Cardiac muscle cell (in vitro differentiated cells and primary cell): ENCODE measurements around the gene FAM3D. TPM values are rescaled to one million over a fixed set of nuclear protein-coding genes. Genes with fewer than 3 reads are reported as not detected.

Experiments used
- DNase-seq, 2 donors: peaks; one replicate each; pipeline versions ENCODE4 v3.0.0 to v3.0.0-alpha.2; 2010 to 2017; ENCODE audit warnings: low read depth in 1 of 2, low spot score in 1 of 2
- H3K27ac ChIP-seq: fragments of 200-600 bp; sonication (generic); 2 replicates; pipeline ENCODE4 v1.5.1; 2016
- H3K27me3 ChIP-seq: fragments of 200-600 bp; sonication (generic); 2 replicates; pipeline ENCODE4 v1.6.0; 2016; ENCODE audit warnings: control low read depth
- H3K36me3 ChIP-seq: fragments of 200-600 bp; sonication (generic); 2 replicates; pipeline ENCODE4 v1.5.1; 2016; ENCODE audit warnings: control low read depth
- H3K4me1 ChIP-seq: fragments of 200-600 bp; sonication (generic); 2 replicates; pipeline ENCODE4 v1.8.1; 2017; ENCODE audit warnings: low read depth, mild to moderate bottlenecking, mixed run types
- H3K4me3 ChIP-seq: fragments of 200-600 bp; sonication (generic); 2 replicates; pipeline ENCODE4 v1.5.1; 2016; ENCODE audit warnings: mild to moderate bottlenecking
- H3K9me3 ChIP-seq: fragments of 200-600 bp; sonication (generic); 2 replicates; pipeline ENCODE4 v1.5.1; 2017; ENCODE audit warnings: low read depth, mild to moderate bottlenecking, control low read depth
- polyA plus RNA-seq: library from polyadenylated mRNA; unstranded; fragments of >200 nt; fragmentation: Nextera tagmentation; extraction: Ambion mirVana; gene quantifications from 2 replicates; pipeline ENCODE4 v1.2.1, GENCODE V29; 2016
- total RNA-seq: library from RNA; depleted of rRNA; stranded (reverse); fragments of >200 nt; gene quantifications from 2 replicates; pipeline ENCODE4 v1.2.3, GENCODE V29; 2016
- TF ChIP-seq, protein P1 (sequence below): IDR thresholded peaks from 2 replicates; pipeline ENCODE4 v1.5.1; 2012; ENCODE audit warnings: low read depth, mild to moderate bottlenecking, low read length

Gene FAM3D
- total and polyA plus RNA-seq, 2 experiments from 2014 or later = 1.5 TPM; not detected in 1

DNA sequence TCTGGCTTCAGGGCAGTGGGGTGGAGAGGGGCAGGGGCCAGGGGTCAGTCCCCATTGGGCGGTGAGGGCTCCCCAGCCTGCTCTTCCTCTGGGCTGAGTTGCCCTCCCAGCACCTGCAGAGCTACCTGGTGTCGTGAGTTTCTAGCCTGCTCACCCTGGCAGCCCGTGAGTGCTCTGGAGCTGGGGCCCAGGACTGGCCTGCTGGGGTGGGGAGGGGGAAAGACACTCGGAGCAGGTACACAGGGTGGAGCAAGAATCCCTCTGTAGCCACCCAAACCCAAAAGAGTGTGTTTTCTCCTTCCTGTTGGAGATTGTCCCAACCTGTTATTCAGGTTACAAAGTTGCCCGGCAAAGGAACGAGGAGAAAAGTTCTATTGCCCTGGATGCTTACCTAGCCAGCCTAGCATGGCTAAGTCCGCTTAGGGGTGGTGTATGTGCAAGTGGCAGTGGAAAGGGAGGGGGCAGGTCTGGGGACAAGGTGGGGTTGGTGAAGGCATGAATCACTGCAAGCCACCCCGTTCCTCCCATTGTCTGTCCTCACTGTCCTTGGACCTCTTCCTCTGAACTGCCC, 8.9 kb downstream of the FAM3D start:
- H3K36me3 ChIP-seq = no peaks in the 10 kb centered on the region
- H3K27ac ChIP-seq = no peak overlapping the region
- no peak for DNase-seq
- TF ChIP-seq, protein P1, sequence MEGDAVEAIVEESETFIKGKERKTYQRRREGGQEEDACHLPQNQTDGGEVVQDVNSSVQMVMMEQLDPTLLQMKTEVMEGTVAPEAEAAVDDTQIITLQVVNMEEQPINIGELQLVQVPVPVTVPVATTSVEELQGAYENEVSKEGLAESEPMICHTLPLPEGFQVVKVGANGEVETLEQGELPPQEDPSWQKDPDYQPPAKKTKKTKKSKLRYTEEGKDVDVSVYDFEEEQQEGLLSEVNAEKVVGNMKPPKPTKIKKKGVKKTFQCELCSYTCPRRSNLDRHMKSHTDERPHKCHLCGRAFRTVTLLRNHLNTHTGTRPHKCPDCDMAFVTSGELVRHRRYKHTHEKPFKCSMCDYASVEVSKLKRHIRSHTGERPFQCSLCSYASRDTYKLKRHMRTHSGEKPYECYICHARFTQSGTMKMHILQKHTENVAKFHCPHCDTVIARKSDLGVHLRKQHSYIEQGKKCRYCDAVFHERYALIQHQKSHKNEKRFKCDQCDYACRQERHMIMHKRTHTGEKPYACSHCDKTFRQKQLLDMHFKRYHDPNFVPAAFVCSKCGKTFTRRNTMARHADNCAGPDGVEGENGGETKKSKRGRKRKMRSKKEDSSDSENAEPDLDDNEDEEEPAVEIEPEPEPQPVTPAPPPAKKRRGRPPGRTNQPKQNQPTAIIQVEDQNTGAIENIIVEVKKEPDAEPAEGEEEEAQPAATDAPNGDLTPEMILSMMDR = no peak
- H3K9me3 ChIP-seq = no peaks in the 10 kb centered on the region
- no peaks in the 10 kb centered on the region for H3K4me1 ChIP-seq
- H3K4me3 ChIP-seq = no peak overlapping the region
- peaks cover 5% of the 10 kb centered on the region for H3K27me3 ChIP-seq

DNA sequence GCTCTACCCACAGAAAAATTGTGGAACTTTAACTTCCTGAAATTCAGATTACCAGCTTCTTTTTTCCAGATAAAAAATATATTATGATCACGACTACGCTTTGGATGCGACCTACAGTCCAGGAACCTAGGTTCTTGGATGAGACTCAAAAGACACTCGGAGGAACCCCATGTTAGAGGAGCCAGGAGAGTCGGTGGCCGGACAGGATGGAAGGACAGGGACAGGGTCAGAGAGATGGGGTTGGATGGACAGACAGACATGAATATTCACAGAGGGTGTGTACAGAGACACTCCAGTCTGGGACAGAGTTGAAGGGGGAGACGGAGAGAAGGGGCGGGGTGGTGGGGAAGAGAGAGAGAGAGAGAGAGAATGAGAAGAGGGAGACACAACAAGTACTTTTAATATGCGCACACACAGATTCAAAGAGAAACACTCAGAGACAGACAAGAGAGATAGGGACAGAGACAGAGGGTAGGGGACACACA, 9.5 kb downstream of the FAM3D start:
- no peaks in the 10 kb centered on the region for H3K9me3 ChIP-seq
- H3K36me3 ChIP-seq = no peaks in the 10 kb centered on the region
- peaks cover 5% of the 10 kb centered on the region for H3K27me3 ChIP-seq
- no peak overlapping the region for H3K27ac ChIP-seq
- TF ChIP-seq, protein P1 = no peak
- H3K4me3 ChIP-seq = no peak overlapping the region
- H3K4me1 ChIP-seq = no peaks in the 10 kb centered on the region
- no peak for DNase-seq

DNA sequence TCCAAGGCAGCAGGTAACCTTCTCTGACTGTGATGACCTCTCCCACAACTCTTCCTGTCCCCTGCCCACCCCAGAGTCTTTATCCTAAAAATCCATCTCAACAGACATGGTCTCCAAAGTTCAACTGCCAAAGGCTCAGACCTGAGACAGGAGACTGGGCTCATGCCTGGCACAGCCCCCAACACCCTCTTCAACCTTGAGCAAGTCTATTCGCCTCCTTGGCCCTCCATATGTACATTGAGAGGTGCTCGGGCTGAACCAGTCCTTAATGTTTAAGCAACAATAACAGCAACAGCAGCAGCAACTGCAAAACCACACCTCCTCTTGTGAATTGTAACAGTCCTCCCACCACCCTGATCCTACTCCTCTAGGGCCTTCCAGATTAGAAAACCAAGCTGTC, 9.9 kb downstream of the FAM3D start:
- Histone ChIP-seq H3K9me3 (no peaks in the 10 kb centered on the region), H3K27me3 (peaks cover 5% of the 10 kb centered on the region), H3K36me3 (no peaks in the 10 kb centered on the region), H3K4me3 (no peak overlapping the region), H3K27ac (no peak overlapping the region), H3K4me1 (no peaks in the 10 kb centered on the region)
- TF ChIP-seq, protein P1 = no peak
- DNase-seq = no peak

DNA sequence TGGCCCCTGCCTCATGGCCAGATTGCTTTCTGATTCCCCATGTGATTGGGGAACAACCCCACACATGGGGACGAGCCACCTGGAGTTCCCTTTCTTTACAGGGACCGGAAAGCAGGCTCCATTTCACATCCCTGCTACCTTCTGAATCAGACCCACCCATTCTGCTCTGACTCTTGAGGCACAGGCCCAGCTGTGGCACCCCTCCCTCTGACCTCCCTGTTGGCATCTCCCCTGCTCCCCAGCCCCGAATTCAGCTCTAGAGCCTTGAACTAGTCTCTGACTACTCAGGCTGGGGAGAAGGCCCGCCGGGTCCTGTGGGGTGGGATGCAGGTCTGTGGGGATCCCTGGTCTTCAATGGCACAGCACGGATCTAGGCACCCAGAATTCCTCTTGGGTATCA, 12.1 kb downstream of the FAM3D start:
- TF ChIP-seq, protein P1 = no peak
- H3K36me3 ChIP-seq = no peaks in the 10 kb centered on the region
- peaks cover 5% of the 10 kb centered on the region for H3K27me3 ChIP-seq
- no peaks in the 10 kb centered on the region for H3K4me1 ChIP-seq
- H3K9me3 ChIP-seq = no peaks in the 10 kb centered on the region
- no peak overlapping the region for H3K27ac ChIP-seq
- no peak for DNase-seq
- no peak overlapping the region for H3K4me3 ChIP-seq

DNA sequence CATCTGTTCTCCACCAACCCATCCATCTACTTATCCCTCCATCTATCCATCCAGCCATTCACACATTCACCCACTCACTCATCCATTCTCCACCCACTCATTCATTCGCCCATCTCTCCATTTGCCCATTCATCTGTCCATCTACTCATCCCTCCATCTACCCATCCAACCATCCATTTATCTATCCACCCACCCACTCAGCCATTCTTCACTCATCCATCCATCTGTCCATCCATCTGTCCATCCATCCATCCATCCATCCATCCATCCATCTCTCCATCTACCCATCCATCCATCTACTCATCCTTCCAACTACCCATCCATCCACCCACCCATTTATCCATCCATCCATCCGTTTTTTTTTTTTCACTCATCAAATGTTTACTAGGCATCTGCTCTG, 13.9 kb downstream of the FAM3D start:
- peaks cover 5% of the 10 kb centered on the region for H3K27me3 ChIP-seq
- H3K4me1 ChIP-seq = no peaks in the 10 kb centered on the region
- H3K9me3 ChIP-seq = no peaks in the 10 kb centered on the region
- TF ChIP-seq, protein P1 = no peak
- no peak overlapping the region for H3K4me3 ChIP-seq
- DNase-seq = no peak
- H3K27ac ChIP-seq = no peak overlapping the region
- H3K36me3 ChIP-seq = no peaks in the 10 kb centered on the region
